ENCODE data around the gene CXorf58.

DNA sequence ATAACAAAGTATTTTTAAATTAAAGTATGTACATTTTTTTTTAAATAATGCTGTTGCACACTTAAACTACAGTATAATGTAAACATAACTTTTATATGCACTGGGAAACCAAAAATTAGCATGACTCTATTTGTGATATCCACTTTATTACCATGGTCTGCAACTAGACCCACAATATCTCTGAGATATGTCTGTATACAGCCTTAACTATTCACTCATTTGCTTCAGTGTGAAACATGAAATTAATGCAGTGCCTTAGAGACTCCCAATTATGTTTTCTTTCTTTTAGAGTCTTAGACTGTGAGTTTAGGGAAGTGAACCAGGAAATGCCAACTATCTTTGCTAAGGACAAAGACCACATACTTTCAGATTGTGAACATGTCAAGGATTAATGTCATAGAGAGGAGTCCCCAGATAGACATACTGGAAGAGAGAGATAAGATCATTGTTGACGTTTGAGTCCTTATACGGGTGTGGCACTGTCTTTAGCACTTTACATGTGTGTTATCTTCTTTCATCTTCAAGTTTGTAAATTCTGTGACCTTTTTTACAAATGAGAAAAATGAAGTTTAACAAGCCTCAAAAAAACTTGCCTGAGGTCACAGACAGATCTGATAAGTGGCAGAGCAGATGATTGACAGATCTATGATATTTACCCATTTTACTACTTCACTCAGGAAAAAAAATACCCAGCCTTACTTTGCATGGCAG is 23.2 kb downstream of the CXorf58 start:
- TF ChIP-seq CTCF (IDR thresholded peaks at IDR 0.05; ENCODE audit: low read depth, low read length) (no peak), EZH2phosphoT487 (IDR thresholded peaks at IDR 0.05; ENCODE audit: low read depth) (no peak)

Data from OCI-LY3 (cell line).